HG03469 (cell line): Measurements from ENCODE around the gene ESAM.
A peak's percentile ranks its signal among the peaks of the same experiment; 100 is the strongest.
"Not testable (repeated sequence)": the region's sequence is repeated elsewhere in the genome, so short reads cannot be mapped to it uniquely, and the experiment has no call there.

Experiments
- ATAC-seq: cut with Tn5 transposase; IDR thresholded peaks from one replicate; pipeline ENCODE4 v1.9.1; 2021; ENCODE audit warnings: mild to moderate bottlenecking, moderate library complexity, moderate number of reproducible peaks; ENCODE audit not compliant: unreplicated experiment

ESAM gene

DNA sequence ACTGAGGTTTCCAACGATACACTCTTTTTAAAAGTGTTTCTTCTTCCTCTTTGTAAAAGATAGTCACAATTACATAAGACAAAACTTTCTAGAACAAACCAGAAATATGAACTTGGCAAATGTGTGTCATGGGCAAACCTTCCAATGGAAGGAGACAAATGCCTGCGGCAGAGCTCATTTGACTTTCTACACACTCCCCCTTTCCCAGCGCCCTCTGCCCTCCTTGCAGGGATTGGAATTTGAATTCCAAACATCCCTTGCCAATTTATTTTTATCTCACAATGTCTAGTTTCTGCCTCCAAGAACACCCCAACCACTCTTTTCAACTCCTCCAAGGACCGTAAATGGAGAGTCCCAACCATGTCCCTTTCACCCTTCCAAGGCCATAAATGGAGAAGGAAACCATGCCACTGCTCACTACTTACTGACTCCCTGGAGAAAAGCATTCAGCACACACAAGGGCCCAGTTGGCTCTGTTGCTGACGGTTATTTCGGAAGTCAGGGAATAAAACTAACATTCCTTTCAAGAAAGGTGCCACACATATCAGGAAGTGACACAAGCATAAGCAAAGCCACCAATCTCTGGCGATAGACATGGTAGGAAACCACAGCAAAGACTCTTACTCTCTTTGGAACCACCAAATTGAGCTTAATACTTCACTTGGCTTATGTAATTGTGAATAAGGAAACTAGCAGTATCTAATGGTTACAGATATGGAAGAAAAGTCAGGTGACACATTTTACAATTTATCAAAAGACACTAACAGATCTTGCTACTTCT is 15.0 kb upstream of the ESAM start:
- no peak for ATAC-seq

DNA sequence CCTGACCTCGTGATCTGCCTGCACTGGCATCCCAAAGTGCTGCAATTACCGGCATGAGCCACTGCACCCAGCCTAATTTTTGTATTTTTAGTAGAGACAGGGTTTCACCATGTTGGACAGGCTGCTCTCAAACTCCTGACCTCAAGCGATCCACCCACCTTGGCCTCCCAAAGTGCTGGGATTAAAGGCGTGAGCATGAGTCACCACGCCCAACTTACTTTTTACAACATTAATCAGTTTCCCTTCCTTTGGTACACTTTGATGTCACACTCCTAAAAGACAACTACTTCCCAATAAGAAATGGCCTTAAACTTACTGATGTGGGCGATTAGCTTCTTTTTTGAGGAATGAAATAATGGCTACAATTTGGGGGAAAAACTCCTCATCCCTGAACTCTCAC is 8.9 kb upstream of the ESAM start:
- not testable (repeated sequence) for ATAC-seq

DNA sequence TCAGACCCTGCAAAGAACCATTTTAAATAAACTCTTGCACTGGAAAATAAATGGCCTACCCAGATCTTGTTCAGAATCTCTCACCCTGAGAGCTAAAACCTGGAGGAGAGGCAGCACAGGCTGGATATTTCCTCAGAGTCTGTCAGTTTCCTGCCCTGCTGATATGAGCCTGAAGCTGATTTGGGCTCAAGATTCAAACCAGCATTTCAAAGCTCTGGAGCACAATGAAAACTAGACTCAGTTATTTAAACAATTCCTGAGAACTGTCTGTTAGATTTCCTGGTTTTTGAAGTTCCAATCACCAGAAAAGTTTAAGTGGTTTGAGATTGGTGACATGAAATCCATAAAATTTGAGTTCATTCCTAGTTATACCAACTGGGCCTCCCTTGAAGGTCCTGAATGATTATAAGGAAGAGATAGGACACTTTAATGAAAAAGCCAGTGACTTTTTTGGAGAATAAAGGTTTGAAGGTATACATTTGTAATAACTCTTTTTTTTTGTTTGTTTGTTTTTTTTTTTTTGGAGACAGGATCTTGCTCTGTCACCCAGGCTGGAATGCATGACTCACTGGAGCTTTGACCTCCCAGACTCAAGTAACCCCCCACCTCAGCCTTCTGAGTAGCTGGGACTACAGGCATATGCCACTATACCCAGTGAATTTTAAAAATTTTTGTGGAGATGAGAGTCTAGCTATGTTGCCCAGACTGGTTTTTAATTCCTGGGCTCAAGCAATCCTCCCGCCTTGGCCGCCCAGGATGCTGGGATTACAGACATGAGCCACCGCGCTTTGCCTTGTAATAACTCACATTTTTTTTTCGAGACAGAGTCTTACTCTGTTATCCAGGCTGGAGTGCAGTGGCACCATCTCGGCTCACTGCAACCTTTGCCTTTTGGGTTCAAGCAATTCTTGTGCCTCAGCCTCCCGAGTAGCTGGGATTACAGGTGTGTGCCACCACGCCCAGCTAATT is 8.0 kb upstream of the ESAM start:
- no peak for ATAC-seq

DNA sequence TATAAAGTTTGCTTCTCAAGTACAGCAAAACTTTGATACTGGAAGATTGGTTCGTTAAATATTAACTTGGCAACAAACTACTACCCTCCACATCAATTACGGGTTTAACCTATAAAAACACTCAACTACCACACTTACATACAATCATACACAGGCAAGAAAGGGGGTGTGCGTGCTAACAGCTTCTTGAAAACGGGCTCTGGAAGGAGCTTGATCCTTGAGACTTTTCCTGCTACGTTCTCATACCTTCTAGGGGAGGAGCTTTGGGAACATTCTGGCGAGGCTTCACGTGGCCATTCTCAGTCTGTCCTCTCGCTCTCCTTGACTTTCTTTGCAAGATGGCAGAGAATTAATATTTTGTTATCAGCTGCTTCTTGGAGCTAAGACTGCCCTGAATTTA is 6.8 kb upstream of the ESAM start:
- no peak for ATAC-seq

DNA sequence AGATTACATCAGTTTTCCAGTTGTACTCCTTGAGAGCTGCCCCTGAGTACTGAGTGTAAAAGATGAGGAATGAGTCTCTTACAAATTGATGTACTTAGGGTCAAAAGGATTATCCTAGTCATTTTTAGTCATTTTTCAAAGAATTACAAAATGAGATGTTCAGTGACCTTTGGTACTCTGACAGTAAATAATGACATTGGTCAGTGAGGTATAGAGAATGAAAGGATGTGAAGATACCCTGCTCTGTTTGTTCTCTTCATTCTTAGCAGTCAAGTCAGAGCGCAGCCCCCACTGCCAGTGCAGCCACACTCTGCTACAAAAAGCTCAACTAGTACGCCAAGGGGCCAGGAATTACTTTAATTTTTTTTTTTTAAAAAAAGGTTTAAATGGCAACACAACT is 4.1 kb upstream of the ESAM start:
- ATAC-seq: no peak

DNA sequence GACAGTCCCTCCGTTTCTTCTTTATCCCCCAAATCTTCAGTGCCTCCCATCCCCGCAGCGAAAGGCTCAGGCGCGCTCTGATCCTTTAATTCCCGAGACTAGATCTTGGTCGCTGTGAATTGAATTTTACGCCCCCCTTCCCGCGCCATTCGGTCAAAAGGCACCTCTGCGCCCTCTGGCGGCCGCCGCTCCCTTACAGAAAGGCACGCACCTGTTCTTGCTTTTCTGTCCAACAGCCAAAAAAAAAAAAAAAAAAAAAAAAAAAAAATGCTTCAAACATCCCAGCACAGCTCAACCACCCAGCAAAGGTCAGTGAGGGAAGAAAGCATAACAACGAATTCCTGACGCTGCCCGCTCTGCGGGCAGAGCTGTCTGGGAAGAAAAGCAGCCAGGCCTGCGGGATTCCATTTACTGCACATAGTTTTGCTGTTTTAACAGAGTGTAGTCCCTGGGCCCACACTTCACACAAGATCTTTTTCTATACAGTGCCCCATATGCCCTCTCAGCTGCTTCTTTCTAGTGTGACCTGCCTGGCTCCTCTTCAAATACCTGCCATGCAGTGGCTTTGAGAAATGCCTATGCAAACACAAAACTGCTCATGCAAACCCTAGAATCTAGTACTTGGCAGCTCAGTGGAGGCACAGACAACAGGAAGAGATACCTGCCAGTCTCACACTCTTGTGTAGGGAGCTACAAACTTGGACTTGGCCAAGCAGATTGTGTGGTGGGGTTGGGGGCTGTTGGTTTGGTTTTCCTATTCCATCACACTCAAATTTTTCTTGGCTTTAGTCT is 1.3 kb upstream of the ESAM start:
- no peak for ATAC-seq

DNA sequence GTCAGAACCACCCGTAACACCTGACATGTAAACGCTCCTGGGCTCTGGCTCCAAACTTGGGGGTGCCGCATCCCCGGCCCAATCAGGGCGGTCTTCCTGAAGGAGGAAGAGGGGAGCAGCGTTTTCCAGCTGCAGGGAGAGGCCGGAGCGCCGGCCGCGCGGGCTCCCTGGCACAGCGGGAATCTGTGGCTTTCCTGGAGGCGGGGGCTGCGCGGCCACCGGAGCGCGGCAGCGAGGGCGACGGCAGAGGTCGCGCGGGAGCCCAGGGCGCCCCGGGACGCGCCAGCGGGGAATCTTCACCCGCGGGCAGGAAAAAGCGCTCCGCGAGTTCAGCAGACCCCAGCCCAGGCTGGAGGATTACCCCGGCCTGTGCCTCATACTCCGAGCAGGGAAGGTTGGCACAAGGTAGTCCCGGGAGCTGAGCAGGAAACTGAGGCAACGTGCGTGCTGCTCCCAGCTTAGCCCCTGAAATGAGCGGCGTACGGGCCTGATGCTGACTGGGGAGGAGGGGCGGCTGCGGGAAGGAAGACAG is 600 bp upstream of the ESAM start:
- ATAC-seq: no peak

DNA sequence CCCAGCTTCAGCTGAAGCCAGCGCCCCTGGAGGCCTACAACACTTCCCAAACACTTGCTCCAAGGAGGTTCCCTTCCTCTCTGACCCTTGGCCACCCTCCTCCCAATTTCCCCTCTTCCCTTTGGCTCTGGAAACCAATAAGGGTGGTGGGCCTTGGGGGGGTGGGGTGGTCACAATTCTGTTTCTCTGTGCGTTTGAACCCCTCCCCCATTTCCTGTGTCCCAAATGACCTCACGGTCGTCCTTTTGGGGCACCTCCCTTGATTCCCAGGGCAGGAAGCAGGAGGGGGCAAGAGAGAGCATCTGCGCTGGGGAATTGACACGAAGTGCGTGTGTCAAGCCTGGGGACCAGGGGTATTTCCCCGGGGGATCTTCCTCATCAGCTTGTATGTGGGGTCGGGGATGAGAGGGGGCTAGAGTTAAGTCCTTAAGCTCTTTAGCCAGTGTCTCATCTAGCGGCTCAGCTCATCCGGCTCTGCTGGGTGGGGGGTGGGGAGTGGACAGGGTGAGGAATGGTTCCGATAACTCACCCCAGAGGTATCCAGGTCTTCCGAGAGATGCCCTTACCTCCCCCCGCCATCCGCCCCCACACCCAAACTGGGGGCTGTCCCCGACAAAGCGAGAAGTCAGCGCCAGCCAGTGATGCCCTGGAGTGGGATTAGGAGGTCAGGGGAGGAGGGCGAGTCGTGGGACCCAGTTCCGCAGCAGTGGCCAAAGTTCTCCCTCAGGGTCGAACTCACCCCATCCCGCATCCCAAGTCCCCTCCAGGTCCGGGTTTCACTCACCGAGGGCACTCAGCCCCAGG is 587 bp downstream of the ESAM start:
- ATAC-seq: no peak

DNA sequence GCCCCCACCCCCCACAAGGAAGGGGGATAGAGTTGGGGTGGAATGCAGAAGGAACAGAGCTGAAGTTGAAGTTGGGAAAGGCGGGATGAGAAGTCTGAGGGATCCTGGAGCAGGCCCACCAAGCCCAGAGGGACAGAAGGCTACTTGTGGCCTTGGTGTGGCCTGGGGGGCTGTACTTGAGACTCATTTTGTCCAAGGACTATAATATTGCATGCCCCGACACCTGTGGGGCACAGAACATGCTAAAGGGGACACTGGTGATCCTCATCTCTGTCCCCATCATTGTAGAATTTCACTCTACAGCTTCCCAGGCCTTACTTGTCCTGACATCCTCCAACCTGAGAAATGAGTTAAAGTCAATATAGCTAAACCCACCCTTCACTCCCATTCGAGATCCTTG is 1.3 kb downstream of the ESAM start:
- no peak for ATAC-seq

DNA sequence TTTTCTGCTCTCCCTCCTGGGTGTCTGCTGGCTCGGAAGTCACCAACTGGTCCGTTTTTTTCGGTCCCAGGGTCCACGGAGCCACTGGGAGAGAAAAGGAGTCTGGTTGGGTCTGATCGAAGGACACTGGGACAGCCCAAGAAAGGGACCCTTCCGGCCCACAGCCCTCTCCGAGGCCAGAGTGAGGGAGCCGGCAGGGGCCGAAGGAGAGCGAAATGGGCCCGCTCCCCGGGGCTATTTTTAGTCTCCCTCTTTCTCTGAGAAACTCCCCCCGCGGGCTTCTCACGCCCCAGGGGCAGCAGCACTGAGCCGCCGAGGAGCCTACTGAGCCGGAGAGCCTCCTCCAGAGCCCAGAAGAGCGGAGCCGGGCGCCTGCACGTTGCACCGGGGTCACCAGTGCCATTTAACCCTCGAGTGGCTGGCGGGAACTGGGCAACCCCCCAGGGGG is 1.9 kb downstream of the ESAM start:
- no peak for ATAC-seq

DNA sequence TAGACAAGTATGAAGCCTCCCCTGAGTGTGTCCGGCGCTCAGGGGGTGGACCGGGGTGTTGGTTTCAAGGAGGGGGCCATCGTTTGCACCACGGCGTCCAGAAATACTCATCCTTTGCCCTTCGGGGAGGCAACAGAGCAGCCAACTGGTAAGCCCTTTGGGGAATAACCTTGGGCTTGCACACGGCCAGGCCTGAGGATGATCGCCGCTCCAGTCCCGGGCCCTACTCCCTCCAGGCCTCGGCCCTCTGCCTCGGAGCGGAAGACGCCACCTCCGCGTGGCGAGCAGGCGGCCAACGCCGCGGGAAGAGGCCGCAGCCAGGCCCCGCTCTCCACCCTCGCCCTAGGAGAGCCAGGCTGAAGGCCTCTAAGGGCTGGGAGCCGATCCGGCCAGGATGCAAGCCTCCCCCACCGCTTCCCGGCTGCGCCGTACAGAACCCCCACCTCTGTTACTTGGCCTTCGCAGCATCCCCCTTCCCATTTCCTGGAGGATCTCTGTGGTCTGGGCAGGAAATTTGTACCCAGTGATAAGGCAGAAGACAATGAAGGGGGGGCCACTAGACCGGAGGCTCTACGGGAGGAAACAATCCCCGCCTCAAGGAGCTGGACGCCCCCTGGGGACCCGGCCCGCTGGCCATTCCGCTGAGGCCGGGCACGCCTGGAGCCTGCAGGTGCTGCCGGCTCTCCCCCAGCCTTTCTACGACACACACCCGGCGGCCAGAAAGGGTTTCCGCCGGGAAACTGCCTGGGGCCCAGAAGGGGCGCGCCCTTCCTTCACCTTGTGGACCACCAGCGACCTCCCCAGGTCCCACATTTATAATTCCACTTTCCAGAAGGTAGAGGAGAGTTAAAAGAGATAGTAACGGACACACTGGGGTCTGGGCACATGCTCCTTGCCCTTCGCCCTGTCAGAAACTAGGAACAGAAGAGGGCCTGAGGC is 2.6 kb downstream of the ESAM start:
- ATAC-seq: no peak

DNA sequence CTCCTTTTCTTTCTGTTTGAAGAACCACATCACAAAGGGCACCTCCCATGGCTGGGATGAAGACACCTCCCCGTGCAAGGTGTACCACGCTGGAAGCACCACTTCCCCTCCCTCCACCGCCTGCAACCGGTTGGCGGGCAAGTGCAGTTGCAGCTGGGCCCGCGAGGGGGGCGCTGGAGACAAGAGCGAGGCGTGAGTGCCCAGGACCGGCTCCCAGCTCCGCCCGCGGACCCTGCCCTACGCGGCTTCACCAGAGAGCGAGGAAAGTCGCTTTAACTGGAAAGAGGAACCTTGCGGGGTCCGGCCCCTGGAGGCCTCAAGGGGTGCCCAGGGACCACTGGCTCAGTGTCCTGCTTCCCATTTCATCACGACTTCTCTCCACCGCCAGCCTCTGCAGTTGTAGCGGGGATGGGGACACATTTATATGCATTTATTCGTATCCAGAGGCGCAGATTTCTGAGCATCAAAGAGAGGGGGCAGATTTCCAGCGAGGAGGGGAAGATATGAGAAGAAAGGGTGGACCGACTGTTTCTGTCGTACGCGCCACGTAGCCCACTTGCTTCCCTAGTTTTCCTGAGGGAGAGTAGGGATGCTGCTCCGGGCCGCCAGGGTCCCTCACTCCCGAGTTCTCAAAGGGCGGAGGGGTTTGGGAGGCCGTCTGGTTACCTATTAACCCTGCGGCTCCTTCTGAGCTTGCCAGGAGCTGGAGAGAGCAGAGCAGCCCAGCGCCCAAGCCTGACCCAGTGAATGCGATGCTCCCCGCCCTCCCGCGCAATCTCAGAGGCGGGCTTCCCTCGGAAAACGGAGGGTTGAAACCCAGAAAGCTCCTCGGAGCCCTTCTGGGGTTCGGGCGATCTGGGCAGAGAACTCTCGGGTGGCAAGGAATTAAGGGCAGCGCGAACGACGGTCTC is 3.5 kb downstream of the ESAM start:
- peak; percentile 51 for ATAC-seq

DNA sequence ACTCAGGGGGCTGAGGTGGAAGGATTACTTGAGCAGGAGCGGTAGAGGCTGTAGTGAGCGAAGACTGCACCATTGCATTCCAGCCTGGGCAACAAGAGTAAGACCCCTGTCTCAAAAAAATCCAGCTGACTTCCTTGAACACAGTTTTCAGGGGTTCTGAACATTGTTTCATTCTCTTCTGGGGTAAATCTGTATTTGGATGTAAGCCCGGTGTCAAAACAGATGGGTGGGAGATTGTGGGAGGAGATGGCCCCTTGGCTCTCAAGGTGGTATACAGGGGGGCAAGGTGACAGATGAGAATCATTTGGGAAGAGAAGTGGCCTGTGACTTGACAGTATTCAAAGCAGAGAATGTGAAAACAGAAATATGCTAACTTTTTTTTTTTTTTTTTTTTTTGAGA is 4.8 kb downstream of the ESAM start:
- ATAC-seq: no peak

DNA sequence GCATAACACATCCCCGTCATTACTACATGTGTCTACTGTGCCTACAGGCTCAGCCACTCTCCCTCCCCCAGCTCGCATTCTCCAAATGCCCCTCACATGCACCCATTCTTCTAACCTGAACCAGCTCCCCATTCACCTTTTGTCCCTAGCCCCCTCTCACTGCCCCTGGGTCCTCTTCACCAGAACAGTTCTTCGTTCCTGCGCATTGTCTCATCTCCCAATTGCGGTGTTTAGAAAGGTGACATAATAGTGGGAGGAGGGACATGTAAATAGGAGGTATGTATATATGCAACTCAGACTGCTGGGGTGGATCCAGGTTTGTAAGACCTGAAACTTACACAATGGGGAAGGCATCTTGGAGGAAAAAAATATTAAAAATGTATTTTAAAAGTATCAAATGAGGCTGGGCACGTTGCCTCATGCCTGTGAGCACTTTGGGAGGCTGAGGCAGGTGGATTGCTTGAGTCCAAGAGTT is 5.3 kb downstream of the ESAM start:
- no peak for ATAC-seq

DNA sequence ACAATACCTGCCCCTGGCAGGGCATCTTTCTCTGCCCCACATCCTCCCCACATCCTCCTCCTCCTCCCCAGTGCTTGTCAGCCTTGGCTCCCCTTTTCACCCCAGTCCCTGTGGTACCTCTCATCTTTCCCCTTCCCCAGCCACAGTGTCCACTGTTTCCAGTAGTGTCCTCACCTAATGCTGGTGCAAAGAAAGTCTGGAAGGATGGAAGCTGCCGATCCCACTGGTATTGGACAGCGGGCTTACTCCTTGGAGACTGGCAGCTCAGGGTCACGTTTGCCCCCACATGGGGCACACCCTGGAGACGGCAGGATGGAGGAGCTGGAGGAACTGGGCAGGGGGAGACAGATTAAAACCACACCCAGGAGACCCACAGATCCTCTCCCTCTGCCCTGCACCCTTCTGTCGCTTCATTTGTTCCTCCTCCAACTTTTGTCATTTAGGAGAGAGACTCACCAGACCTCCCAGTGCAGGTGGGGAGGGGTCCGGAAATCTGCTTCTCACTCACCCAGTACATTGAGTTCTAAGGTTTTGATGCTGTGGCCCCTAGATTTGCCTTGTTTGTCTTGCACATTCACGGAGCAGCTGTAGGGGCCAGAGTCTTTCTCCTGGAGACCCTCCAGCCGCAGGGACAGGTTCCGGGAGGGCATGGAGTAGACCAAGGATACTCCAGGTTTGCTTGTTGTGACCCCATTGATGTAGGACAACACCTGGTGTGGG is 5.9 kb downstream of the ESAM start:
- no peak for ATAC-seq

DNA sequence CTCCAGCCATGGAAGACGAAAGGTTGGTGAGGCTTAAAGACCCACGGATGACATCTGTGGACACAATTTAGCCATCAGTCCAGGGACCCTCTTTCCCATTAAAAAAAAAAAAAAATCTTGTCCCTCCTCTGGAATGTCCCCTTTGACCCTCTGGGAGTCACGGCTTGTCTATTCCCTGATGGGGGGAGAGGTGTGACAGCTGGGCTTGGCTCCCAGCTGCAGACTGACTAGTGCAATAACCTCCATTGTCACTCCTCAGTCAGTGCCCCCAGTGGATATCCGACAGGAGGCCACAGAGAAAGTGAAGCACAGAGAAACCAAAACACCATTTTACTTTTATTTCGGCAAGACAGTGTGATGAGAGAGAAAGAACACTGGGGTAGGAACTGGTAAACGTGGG is 7.4 kb downstream of the ESAM start:
- no peak for ATAC-seq

DNA sequence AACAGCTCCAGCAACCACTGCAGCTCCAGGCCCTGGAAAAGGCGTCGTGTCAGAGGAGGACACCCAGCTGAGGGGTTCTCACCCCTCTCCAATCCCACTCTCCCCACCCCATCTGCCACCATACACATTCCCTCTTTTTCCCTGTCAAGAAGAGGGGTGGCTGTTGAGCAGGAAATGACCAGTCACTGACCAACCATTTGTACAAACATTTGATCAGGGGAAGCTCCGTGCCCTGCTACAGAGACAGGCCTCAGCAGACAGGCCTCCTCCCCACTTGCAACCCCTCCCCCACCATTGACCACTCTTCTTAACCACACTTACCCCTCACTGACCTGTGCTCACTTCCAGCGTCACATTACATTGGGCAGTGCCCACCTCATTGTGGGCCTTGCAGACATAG is 7.8 kb downstream of the ESAM start:
- no peak for ATAC-seq
